ENCODE results near the gene PTGS2. TPM values are rescaled to one million over a fixed set of nuclear protein-coding genes. Genes with fewer than 3 reads are reported as not detected.

The PTGS2 gene
- total and polyA plus RNA-seq, 5 donors: 2.3 to 8.4 (median 6.1) TPM

GRCh38 chr1:186689376-186689775, 9.2 kb upstream of the PTGS2 start:
- Histone ChIP-seq H3K4me1 (ENCODE audit: control insufficient read depth, insufficient read depth, low read length) (no peaks in the 10 kb centered on the region), H3K4me3 (ENCODE audit: low read length) (no peak overlapping the region), H3K27me3 (ENCODE audit: control insufficient read depth, insufficient read depth) (no peaks in the 10 kb centered on the region), H3K9me3 (ENCODE audit: control insufficient read depth, low read length) (no peaks in the 10 kb centered on the region), H3K27ac (ENCODE audit: low read length) (no peak overlapping the region)
- 76% methylated on average over 1 of the region's 1 CpG for WGBS
- ATAC-seq: no peak
- intact Hi-C loops (cut with DNase I): no loop called here
- no peak for DNase-seq

DNA sequence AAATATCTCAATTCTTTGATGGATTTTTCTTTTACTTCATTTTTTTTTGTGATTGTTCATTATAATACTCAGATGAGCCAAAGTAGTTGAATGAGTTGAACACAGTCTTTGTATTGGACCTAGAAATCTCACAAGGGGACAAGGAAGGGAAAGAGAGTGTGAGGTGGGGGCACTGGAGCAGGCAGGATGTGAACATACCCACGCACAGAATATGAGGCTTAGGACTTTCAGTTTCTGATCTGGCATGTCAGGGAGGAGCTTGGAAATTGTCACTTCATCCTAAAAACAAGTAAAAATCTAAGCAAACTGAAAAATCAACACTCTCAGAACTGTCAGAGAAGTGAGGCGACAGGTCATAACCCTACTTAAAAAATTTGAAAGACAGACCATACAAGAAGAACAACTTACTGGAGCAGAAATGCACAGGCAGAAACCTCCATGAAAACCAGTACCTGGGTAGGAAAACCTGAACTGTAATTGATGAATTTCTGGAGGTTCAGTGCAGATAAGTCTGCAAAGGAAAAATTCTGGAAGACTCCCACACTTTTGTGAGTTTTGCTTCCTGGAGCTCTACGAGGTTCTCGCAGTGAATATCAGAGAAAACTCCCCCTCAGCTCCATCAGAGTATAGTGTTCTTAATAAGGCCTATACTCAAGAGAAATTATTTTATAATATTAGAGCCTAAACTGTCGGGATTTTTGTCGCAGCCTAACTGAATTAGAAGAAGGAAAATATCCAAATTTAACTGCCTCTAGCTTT, 3.6 kb upstream of the PTGS2 start:
- H3K4me1 ChIP-seq (ENCODE audit: control insufficient read depth, insufficient read depth, low read length): no peaks in the 10 kb centered on the region
- WGBS: 63% methylated on average over 6 of the region's 6 CpGs
- H3K4me3 ChIP-seq (ENCODE audit: low read length): no peak overlapping the region
- intact Hi-C loops (cut with DNase I): no loop called here
- H3K27ac ChIP-seq (ENCODE audit: low read length): no peak overlapping the region
- no peak for ATAC-seq
- DNase-seq: no peak
- H3K9me3 ChIP-seq (ENCODE audit: control insufficient read depth, low read length): no peaks in the 10 kb centered on the region
- H3K27me3 ChIP-seq (ENCODE audit: control insufficient read depth, insufficient read depth): no peaks in the 10 kb centered on the region

- no peak overlapping the region for H3K27ac ChIP-seq (ENCODE audit: low read length)
- H3K4me1 ChIP-seq (ENCODE audit: control insufficient read depth, insufficient read depth, low read length): no peaks in the 10 kb centered on the region
- DNase-seq (no peak), ATAC-seq (no peak)
- H3K9me3 ChIP-seq (ENCODE audit: control insufficient read depth, low read length): no peaks in the 10 kb centered on the region
- peak overlapping the region; percentile 15 for H3K4me3 ChIP-seq (ENCODE audit: low read length)
- 41% methylated on average over 1 of the region's 1 CpG for WGBS
- no peaks in the 10 kb centered on the region for H3K27me3 ChIP-seq (ENCODE audit: control insufficient read depth, insufficient read depth)
- intact Hi-C loops (cut with DNase I): no loop called here
Measured at GRCh38 chr1:186682736-186683135, 2.5 kb upstream of the PTGS2 start.

- peak overlapping the region; percentile 74 for H3K4me3 ChIP-seq (ENCODE audit: low read length)
- no peaks in the 10 kb centered on the region for H3K9me3 ChIP-seq (ENCODE audit: control insufficient read depth, low read length)
- ATAC-seq (no peak), DNase-seq (no peak)
- H3K27me3 ChIP-seq (ENCODE audit: control insufficient read depth, insufficient read depth): no peaks in the 10 kb centered on the region
- intact Hi-C loops (cut with DNase I): no loop called here
- WGBS: 60% methylated on average over 2 of the region's 2 CpGs
- H3K4me1 ChIP-seq (ENCODE audit: control insufficient read depth, insufficient read depth, low read length): no peaks in the 10 kb centered on the region
- H3K27ac ChIP-seq (ENCODE audit: low read length): no peak overlapping the region
Measured at GRCh38 chr1:186681801-186682200, 1.6 kb upstream of the PTGS2 start.

GRCh38 chr1:186681121-186681520, 898 bp upstream of the PTGS2 start:
- no peaks in the 10 kb centered on the region for H3K27me3 ChIP-seq (ENCODE audit: control insufficient read depth, insufficient read depth)
- 13% methylated on average over 9 of the region's 9 CpGs for WGBS
- intact Hi-C loops (cut with DNase I): no loop called here
- DNase-seq (no peak), ATAC-seq (no peak)
- H3K4me3 ChIP-seq (ENCODE audit: low read length): peak overlapping the region; percentile 74
- H3K4me1 ChIP-seq (ENCODE audit: control insufficient read depth, insufficient read depth, low read length): no peaks in the 10 kb centered on the region
- H3K27ac ChIP-seq (ENCODE audit: low read length): no peak overlapping the region
- no peaks in the 10 kb centered on the region for H3K9me3 ChIP-seq (ENCODE audit: control insufficient read depth, low read length)

DNA sequence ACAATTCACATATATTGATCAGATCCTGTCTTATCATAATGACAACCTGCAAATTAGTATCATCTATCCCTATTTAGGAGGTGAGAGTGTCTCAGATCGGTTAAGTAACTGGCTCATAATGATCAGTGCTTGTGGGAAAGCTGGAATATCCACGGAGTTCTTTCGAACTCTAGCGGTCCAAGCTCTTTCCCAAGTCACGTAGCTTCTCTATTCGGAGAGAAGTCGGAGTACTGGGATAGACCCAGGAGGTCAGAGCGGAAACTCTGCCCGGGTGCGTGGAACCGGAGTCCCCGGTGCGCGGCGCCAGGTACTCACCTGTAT, 339 bp downstream of the PTGS2 start:
- no peaks in the 10 kb centered on the region for H3K27me3 ChIP-seq (ENCODE audit: control insufficient read depth, insufficient read depth)
- intact Hi-C loops (cut with DNase I): loop anchor here in 1 of 4 donors (10.0 kb wide), 1 partner anchor 65 kb away; no protein-coding TSS in a partner anchor
- no peak for DNase-seq
- no peaks in the 10 kb centered on the region for H3K9me3 ChIP-seq (ENCODE audit: control insufficient read depth, low read length)
- no peaks in the 10 kb centered on the region for H3K4me1 ChIP-seq (ENCODE audit: control insufficient read depth, insufficient read depth, low read length)
- peak overlapping the region; percentile 6 for H3K27ac ChIP-seq (ENCODE audit: low read length)
- H3K4me3 ChIP-seq (ENCODE audit: low read length): peak overlapping the region; percentile 74
- ATAC-seq: peak; percentile 74 to 79
- WGBS: 1% methylated on average over 15 of the region's 15 CpGs

DNA sequence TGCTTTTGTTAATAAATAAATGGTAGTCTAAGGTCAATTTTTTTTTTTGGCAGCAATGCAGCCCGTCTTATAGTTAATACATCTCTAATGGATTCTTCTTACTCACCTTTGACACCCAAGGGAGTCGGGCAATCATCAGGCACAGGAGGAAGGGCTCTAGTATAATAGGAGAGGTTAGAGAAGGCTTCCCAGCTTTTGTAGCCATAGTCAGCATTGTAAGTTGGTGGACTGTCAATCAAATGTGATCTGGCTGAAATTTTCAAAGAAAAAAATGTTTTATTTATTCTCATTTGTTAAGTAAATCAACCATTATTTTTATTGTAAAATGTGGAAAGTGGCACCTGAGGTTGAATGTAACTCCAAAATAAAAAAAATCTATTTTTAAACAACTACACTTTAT, 2.1 kb downstream of the PTGS2 start:
- H3K9me3 ChIP-seq (ENCODE audit: control insufficient read depth, low read length): no peaks in the 10 kb centered on the region
- DNase-seq (no peak), ATAC-seq (no peak)
- H3K4me1 ChIP-seq (ENCODE audit: control insufficient read depth, insufficient read depth, low read length): no peaks in the 10 kb centered on the region
- no peak overlapping the region for H3K27ac ChIP-seq (ENCODE audit: low read length)
- 76% methylated on average over 2 of the region's 2 CpGs for WGBS
- intact Hi-C loops (cut with DNase I): loop anchor here in 1 of 4 donors (10.0 kb wide), 1 partner anchor 63 kb away; no protein-coding TSS in a partner anchor
- no peak overlapping the region for H3K4me3 ChIP-seq (ENCODE audit: low read length)
- no peaks in the 10 kb centered on the region for H3K27me3 ChIP-seq (ENCODE audit: control insufficient read depth, insufficient read depth)

GRCh38 chr1:186672596-186672995, 7.6 kb downstream of the PTGS2 start:
- Histone ChIP-seq H3K27ac (ENCODE audit: low read length) (no peak overlapping the region), H3K4me1 (ENCODE audit: control insufficient read depth, insufficient read depth, low read length) (no peaks in the 10 kb centered on the region), H3K9me3 (ENCODE audit: control insufficient read depth, low read length) (no peaks in the 10 kb centered on the region), H3K27me3 (ENCODE audit: control insufficient read depth, insufficient read depth) (no peaks in the 10 kb centered on the region), H3K4me3 (ENCODE audit: low read length) (no peak overlapping the region)
- 91% methylated on average over 3 of the region's 3 CpGs for WGBS
- DNase-seq (no peak), ATAC-seq (no peak)
- intact Hi-C loops (cut with DNase I): loop anchor here in 1 of 4 donors (10.0 kb wide), 1 partner anchor 58 kb away; no protein-coding TSS in a partner anchor

DNA sequence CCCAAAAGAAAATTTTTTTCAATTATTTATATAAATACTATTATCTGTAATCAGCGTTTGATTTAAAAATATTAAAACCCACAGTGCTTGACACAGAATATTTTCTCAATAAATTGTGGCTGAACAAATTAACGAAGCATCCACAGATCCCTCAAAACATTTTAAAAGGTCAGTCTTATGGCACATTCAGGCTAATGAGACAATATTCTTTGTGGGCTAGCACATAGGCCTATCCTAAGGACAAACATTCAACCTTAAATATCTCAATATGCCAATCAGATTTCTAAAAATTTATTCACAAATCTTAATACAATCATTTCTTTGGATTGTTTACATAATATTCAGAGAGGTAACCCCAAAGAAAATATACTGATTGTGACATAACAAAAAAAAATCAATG, 8.1 kb downstream of the PTGS2 start:
- H3K27me3 ChIP-seq (ENCODE audit: control insufficient read depth, insufficient read depth): no peaks in the 10 kb centered on the region
- no peaks in the 10 kb centered on the region for H3K4me1 ChIP-seq (ENCODE audit: control insufficient read depth, insufficient read depth, low read length)
- H3K9me3 ChIP-seq (ENCODE audit: control insufficient read depth, low read length): no peaks in the 10 kb centered on the region
- H3K27ac ChIP-seq (ENCODE audit: low read length): no peak overlapping the region
- intact Hi-C loops (cut with DNase I): loop anchor here in 1 of 4 donors (10.0 kb wide), 1 partner anchor 57 kb away; no protein-coding TSS in a partner anchor
- DNase-seq (no peak), ATAC-seq (no peak)
- no peak overlapping the region for H3K4me3 ChIP-seq (ENCODE audit: low read length)
- 87% methylated on average over 2 of the region's 2 CpGs for WGBS

DNA sequence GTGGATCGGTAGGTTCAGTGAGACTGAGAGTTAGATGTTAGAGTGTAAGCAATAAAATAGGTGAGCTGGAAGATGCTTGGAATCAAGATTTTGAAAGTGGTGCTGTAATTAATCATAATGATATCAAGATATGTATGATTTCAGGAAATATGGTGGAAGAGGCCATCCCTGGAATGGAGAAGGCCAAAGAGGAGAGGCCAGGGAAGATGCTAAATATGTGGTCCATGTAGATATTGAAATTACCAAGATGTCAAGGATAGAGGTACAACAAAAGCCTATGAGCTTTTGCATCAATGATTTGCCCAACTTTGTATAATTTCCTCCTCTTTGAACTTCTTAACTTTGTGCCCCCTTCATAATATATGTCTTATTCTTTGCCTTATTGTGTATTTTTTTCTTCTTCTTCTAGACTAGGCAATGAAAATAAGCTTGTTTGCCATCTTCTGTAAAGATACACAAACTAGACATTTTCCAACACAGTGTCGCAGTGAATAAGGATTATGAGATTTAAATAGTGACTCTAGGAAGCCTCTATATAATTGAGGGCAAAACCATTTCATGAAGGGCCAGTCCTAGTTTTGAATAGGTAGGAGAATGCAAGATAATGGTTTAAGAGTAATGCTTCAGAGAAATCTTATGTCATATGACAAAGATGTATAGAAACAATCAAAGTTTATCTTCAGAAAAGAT, 8.9 kb downstream of the PTGS2 start:
- H3K4me1 ChIP-seq (ENCODE audit: control insufficient read depth, insufficient read depth, low read length): no peaks in the 10 kb centered on the region
- no peak overlapping the region for H3K4me3 ChIP-seq (ENCODE audit: low read length)
- WGBS: 93% methylated on average over 2 of the region's 2 CpGs
- no peaks in the 10 kb centered on the region for H3K9me3 ChIP-seq (ENCODE audit: control insufficient read depth, low read length)
- no peak overlapping the region for H3K27ac ChIP-seq (ENCODE audit: low read length)
- intact Hi-C loops (cut with DNase I): loop anchor here in 1 of 4 donors (10.0 kb wide), 1 partner anchor 56 kb away; no protein-coding TSS in a partner anchor
- ATAC-seq (no peak), DNase-seq (no peak)
- H3K27me3 ChIP-seq (ENCODE audit: control insufficient read depth, insufficient read depth): no peaks in the 10 kb centered on the region

Data from right cardiac atrium (tissue), 5 donors.